ENCODE data around the gene POFUT2. TPM values are rescaled to one million over a fixed set of nuclear protein-coding genes. Genes with fewer than 3 reads are reported as not detected.

Gene POFUT2
- total RNA-seq, 1 donor from 2014 or later = 9.0 TPM

DNA sequence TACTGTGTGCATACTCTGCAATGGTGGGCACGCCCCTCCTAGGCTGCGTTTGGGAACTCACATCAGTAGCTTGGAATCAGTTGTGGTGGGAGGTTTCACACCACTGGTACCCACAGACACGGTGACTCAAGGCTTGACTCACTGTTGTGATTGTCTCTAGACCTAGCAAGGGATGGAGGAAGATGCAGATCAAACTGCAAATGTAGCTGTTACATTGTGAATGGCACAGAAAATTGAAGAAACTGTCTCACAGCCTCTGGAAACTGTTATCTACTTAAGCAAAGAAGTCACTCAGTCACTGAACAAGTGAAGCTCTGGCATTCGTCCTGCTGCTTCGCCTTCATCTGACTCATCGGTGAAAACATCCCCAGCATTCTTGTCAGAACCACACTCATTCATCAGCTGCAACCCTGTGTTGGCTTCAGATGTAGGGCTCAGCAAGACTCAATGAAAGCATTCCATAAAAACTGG, 59.5 kb downstream of the POFUT2 start:
- DNase-seq (ENCODE audit: low read depth) = peak; percentile 85
- H3K4me3 ChIP-seq (ENCODE audit: low read depth, low read length) = no peak overlapping the region
- no peaks in the 10 kb centered on the region for H3K27me3 ChIP-seq (ENCODE audit: control insufficient read depth, insufficient read depth, low read length)
- peak; percentile 97 for FAIRE-seq
- TF ChIP-seq, protein P1, sequence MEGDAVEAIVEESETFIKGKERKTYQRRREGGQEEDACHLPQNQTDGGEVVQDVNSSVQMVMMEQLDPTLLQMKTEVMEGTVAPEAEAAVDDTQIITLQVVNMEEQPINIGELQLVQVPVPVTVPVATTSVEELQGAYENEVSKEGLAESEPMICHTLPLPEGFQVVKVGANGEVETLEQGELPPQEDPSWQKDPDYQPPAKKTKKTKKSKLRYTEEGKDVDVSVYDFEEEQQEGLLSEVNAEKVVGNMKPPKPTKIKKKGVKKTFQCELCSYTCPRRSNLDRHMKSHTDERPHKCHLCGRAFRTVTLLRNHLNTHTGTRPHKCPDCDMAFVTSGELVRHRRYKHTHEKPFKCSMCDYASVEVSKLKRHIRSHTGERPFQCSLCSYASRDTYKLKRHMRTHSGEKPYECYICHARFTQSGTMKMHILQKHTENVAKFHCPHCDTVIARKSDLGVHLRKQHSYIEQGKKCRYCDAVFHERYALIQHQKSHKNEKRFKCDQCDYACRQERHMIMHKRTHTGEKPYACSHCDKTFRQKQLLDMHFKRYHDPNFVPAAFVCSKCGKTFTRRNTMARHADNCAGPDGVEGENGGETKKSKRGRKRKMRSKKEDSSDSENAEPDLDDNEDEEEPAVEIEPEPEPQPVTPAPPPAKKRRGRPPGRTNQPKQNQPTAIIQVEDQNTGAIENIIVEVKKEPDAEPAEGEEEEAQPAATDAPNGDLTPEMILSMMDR (IDR thresholded peaks at IDR 0.05; ENCODE audit: insufficient read depth, low read length, severe bottlenecking) = no peak
- H3K36me3 ChIP-seq (ENCODE audit: control insufficient read depth, insufficient read depth, low read length) = no peaks in the 10 kb centered on the region

DNA sequence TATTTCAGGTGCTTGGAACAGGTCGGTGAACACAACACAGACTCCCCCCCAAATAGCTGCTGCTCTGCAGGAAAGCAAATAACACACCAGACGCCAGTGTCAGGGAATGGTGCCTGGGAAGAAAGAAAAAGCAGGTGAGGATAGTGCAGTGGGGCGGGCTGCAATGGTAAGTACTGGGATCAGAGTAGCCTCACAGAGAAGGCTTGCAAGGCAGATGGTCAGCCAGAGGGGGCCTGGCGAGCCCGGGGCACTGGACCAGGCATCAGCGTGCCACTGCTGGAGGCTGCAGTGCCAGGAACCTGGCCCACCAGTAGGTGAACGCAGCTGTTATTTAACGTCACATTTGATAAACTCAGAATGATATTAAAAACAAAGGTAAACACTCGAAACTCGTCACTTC, 60.0 kb downstream of the POFUT2 start:
- no peaks in the 10 kb centered on the region for H3K36me3 ChIP-seq (ENCODE audit: control insufficient read depth, insufficient read depth, low read length)
- no peak overlapping the region for H3K4me3 ChIP-seq (ENCODE audit: low read depth, low read length)
- no peaks in the 10 kb centered on the region for H3K27me3 ChIP-seq (ENCODE audit: control insufficient read depth, insufficient read depth, low read length)
- DNase-seq (ENCODE audit: low read depth) (no peak), FAIRE-seq (no peak)
- TF ChIP-seq, protein P1 (IDR thresholded peaks at IDR 0.05; ENCODE audit: insufficient read depth, low read length, severe bottlenecking) = no peak

DNA sequence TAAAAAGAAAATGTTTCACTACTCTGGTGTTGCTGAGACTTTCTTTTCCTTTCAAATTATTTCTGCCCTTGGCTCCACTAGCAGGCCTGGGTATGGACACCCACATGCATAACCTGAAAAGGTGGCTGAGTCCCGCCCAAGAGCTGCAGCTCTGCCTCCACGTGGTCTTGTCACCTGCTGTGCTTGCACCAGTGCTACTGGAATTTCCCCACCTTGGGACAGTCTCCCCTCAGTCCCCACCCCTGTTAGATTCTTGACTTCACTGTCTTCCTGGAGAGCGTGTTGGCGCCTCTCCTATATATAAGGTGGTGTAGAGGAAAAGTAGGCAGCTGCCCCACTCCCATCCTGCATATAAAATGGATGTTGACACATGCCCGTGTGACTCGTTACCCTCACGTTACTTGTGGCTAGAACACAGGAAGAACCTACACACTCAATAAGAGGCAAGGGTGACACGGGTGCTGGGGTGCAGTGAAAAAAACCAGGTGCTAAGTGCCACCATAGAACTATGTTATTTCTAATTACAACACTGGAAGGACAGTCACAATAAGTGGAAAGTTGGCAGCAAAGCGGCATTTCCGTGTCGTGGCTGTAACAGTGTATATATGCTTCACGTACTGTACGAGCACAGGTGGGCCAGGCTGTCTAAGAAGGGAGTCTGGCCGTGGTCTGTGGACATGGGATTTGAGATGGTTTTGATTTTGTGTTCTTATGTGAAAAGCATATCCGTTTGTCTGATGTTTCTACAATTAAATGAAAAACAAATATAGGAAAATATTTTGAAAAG, 61.0 kb downstream of the POFUT2 start:
- TF ChIP-seq, protein P1 (IDR thresholded peaks at IDR 0.05; ENCODE audit: insufficient read depth, low read length, severe bottlenecking) = no peak
- Histone ChIP-seq H3K27me3 (ENCODE audit: control insufficient read depth, insufficient read depth, low read length) (no peaks in the 10 kb centered on the region), H3K36me3 (ENCODE audit: control insufficient read depth, insufficient read depth, low read length) (no peaks in the 10 kb centered on the region), H3K4me3 (ENCODE audit: low read depth, low read length) (no peak overlapping the region)
- peak; percentile 3 for DNase-seq (ENCODE audit: low read depth)
- FAIRE-seq = no peak

DNA sequence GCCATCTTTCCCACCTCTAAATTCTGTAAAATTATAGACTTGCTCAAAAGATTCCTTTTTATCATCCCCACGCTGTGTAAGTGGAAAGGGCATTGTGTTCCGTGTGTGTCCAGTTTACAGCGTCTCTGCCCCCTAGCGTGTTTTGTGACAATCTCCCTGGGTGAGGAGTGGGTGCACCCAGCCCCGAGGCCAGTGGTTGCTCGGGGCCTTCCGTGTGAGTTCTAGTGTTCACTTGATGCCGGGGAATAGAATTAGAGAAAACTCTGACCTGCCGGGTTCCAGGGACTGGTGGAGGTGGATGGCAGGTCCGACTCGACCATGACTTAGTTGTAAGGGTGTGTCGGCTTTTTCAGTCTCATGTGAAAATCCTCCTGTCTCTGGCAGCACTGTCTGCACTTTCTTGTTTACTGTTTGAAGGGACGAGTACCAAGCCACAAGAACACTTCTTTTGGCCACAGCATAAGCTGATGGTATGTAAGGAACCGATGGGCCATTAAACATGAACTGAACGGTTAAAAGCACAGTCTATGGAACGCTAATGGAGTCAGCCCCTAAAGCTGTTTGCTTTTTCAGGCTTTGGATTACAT, 61.9 kb downstream of the POFUT2 start:
- DNase-seq (ENCODE audit: low read depth) (no peak), FAIRE-seq (no peak)
- TF ChIP-seq, protein P1 (IDR thresholded peaks at IDR 0.05; ENCODE audit: insufficient read depth, low read length, severe bottlenecking) = no peak
- Histone ChIP-seq H3K4me3 (ENCODE audit: low read depth, low read length) (no peak overlapping the region), H3K27me3 (ENCODE audit: control insufficient read depth, insufficient read depth, low read length) (no peaks in the 10 kb centered on the region), H3K36me3 (ENCODE audit: control insufficient read depth, insufficient read depth, low read length) (no peaks in the 10 kb centered on the region)

DNA sequence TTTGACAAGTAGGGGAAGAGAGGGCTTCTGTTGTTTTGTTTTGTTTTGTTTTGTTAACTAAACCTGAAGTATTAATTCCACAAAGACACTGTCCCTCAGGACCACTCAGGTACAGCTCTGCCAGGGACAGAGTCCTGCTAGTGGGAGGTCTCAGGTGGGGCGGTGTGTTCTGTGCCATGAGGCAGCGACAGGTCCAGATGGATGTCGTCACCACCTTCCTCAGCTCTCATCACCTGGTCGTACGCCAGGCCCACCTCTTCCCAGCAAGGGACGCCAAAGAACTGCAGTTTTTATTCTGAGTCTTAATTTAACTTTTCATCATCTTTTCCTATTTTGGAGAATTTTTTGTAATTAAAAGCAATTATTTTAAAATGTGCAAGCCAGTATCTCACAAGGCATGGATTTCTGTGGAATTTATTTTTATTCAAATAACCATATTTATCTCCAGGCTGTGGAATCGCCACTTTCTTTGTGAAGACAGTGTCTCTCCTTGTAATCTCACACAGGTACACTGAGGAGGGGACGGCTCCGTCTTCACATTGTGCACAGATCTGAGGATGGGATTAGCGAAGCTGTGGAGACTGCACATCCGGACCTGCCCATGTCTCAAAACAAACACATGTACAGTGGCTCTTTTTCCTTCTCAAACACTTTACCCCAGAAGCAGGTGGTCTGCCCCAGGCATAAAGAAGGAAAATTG, 62.5 kb downstream of the POFUT2 start:
- TF ChIP-seq, protein P1 (IDR thresholded peaks at IDR 0.05; ENCODE audit: insufficient read depth, low read length, severe bottlenecking) = no peak
- DNase-seq (ENCODE audit: low read depth) (no peak), FAIRE-seq (no peak)
- Histone ChIP-seq H3K36me3 (ENCODE audit: control insufficient read depth, insufficient read depth, low read length) (no peaks in the 10 kb centered on the region), H3K4me3 (ENCODE audit: low read depth, low read length) (no peak overlapping the region), H3K27me3 (ENCODE audit: control insufficient read depth, insufficient read depth, low read length) (no peaks in the 10 kb centered on the region)

All from bronchial epithelial cell (primary cell).